ENCODE data around the gene IFT80.
"Not testable (repeated sequence)": the region's sequence is repeated elsewhere in the genome, so short reads cannot be mapped to it uniquely, and the experiment has no call there.

The IFT80 gene

DNA sequence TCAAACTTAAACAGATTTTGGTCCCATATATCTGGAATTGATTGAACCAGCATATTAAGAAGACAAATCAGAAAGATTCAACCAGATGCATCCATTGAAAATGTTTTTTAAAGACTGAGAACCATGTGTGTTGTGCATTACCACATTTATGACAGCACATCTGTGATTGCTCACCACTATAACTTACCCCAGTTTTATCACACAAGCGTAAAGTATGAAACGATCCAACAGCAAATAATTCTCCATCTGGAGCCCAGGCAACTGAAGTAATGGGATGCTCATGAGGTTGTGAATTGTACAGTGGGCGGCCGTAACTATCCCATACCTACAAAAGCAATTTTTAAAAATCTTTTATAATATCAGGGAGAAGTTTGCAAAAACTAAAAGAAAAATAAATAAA lies 43.2 kb downstream of the IFT80 start:
- no peak for DNase-seq

DNA sequence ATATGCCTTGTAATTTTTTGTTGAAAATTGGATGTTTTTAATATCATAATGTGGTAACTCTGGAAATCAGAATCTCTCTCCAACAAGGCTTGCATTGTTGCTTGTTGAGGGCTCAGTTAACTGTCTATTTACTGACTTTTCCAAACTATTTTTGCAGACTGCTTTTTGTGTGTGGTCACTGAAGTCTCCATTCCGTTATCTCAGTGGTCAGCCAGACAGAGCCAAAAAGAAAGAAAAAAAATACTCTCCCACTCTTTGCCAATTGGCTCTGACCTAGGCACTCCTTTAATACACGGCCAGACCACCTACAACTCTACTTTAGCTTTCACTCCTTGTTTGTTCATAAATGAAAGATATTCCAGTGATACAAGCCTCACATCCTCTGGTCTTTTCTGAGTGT lies 52.5 kb downstream of the IFT80 start:
- no peak for DNase-seq

DNA sequence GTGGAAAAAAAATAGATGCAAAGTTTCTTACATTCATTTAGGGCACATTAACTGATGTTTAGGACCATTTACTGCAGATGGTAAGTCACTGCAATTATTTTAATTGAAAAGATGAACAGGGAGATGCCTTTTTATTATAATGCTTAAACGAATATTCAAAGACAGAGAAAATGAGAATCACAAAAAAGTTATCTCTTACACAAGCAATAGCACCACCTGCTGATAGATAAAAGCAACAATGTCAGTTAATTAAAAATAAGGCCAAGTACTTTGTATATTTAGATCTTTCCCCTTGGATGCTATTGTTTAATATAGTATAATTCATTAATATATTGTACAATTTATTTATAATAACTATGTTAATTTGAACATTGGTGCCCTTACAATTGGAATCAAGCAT lies 55.9 kb downstream of the IFT80 start:
- DNase-seq, result peak; percentile 71

DNA sequence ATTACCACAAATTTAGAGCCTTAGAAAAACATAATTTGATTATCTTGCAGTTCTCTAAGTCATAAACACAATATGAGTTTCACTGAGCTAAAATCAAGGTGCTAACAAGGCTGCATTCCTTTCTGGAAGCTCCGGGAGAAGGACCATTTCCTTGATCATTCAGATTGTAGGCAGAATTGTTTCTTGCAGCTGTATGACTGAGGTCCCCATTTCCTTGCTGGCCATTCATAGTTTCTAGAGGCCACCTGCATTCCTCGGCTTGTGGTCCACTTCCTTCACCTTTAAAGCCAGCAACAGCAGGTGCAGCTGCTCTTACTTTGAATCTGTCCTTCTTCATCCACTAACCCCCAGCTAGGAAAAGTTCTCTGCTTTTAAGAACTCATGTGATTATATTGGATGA lies 58.7 kb downstream of the IFT80 start:
- no peak for DNase-seq

DNA sequence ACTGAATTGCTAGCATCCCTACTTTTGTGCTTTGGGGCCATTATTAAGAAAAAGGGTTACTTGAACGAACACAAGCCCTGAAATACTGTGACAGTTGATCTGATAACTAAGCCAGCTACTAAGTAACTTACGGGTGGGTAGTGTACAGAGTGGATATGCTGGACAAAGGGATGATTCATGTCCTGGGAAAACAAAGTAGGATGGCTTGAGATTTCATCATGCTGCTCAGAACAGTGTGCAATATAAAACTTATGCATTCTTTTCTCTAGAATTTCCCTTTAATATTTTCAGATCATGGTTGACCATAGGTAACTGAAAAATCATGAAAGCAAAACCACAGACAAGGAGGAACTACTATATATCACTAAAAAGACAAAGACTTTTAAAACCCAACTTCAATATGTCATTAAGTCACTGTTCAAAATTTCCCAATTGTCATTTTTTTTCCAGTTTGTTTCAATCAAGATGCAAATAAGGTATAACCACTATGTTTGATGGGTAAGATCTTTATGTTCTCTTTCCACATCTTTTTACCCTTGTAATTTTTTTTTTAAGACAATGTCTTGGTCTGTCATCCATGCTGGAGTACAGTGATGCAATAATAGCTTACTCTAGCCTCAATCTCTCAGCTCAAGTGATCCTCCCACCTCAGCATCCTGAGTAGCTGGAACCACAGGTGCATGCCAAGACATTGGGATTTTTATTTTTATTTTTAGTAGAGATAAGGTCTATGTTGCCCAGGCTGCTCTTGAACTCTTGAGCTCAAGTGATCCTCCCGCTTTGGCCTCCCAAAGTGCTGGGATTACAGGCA lies 67.7 kb downstream of the IFT80 start:
- DNase-seq, result no peak

DNA sequence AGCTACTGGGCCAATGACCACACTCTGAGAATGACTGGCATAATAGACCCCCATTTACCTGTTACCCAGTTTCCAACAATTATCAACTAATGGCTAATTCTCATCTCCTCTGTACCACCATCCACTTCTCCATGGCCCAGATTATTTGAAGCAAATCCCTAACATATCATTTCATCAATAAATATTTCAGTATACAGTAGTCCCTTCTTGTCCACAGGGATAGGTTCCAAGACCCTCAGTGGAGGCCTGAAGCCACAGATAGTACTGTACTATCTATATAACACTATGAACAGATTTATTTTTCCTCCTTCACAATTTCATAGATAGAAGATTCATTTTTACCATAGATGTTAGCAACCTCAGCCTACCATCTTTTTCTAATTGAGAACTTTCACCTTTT lies 68.3 kb downstream of the IFT80 start:
- DNase-seq, result no peak

DNA sequence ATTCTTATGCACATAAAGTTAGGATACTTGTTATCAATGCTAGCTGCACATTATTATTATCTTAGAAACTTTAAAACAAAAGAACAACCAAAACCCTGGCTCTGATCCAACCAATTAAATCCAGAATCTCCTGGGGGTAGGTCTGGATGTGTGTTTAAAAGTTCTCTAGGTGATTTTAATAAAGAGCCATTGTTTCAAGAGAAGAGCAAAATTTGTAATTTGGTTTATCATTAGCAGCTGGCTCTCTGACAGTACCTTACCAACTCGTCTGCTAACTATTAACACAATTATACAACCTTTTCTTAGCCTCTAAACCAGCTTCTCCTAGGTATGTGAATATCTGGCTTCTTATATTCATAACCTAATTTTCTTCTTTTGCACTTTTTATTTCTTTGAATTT lies 68.9 kb downstream of the IFT80 start:
- peak; percentile 29 for DNase-seq

DNA sequence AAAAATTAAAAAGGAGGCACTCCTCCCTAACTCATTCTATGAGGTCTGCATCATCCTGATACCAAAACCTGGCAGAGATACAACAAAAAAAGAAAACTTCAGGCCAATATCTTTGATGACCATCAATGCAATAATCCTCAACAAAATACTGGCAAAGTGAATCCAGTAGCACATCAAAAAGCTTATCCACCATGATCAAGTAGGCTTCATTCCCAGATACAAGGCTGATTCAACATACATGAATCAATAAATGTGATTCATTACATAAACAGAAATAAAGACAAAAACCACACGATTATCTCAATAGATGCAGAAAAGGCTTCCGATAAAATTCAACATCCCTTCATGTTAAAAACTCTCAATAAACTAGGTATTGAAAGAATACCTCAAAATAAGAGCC lies 72.7 kb downstream of the IFT80 start:
- DNase-seq, result not testable (repeated sequence)

DNA sequence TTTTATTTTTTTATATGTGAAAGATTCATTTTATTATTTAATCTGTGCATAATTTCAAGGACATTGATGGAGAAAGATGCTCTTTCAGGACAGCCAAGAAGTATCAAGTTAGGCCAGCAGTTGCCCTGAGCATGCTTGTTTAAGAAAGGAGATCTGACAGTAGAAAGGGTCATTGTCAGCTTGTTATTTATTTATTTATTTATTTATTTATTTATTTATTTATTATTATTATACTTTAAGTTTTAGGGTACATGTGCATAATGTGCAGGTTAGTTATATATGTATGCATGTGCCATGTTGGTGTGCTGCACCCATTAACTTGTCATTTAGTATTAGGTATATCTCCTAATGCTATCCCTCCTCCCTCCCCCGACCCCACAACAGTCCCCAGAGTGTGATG lies 77.2 kb downstream of the IFT80 start:
- DNase-seq, result not testable (repeated sequence)

DNA sequence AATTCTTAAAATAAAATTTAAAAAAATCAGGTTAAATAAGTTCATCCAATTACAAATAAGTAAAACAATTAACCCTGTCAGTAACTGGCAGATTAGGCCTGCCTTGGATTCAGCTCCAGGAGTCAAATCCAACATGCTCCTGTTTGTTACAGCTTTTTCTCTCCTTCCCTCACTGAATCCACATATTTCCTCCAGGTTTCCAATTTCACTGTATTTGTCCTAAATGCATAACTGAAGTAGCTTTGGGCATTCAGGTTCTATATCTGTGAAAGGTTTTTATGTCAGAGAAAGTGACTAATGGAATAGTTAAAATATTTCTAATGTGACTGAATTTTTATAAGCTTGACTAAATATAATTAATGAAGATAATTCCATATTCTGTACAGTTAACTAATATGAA lies 79.7 kb downstream of the IFT80 start:
- DNase-seq, result no peak

DNA sequence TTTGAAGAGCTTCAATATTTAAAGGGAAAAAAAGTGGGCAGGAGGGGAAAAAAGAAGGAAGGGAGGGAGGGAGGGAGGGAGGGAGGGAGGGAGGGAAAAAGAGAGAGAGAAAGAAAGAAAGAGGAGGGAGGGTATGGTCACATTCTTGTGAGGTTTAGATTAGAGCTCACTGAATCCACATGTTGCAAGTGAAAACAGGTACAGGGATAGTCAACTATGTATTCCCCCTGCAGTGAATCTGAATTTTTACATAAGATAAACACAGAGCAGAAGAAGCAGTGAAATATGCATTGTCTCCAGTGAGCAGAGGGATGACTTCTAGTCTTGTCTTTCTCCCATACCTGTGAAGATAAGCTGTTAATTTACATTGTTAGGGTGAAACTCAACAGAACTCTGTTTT lies 84.0 kb downstream of the IFT80 start:
- DNase-seq, result no peak

DNA sequence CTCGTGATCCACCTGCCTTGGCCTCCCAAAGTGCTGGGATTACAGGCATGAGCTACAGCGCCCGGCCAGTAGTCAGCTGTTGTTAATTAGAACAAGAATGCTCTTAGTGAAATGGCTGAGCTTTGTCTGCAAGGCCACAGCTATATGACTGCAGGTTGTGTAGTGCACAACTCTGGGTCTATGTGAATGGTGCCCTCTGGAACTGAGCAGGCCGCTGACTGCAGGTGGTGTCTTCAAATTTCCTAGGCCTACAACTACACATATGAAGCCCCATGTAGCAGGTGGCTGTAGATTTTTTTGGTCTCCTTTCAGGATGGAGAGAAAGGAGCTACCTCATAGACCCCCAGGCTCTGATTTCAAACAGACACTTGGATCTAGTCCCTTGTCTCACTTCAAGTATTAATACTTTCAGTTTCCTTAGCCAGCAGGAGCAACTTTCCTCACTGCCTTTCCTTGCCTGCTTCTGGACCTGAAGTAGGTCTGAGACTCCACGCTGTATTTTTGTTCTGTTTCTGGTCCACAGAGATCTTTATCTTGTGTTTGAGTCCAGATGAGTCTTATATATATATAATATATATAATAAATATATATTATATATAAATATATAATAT lies 86.9 kb downstream of the IFT80 start:
- no peak for DNase-seq

DNA sequence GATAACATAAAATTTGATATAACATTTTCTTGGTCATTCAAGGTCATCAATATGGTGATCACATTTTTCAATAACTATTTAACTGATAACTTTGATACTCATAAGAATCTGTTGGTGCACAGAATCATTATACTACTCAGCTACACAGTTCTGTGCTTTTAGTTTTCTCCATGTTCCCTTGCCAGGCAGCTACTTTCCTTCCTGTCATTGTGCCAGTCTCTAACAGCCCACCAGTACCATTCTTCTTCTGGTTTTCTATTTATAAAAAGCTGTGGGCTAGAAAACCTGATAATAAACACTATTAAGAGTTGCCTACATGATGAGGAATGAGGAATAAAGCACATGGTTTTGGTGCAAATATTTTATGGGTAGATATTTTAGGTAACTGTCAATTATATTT lies 96.2 kb downstream of the IFT80 start:
- no peak for DNase-seq

DNA sequence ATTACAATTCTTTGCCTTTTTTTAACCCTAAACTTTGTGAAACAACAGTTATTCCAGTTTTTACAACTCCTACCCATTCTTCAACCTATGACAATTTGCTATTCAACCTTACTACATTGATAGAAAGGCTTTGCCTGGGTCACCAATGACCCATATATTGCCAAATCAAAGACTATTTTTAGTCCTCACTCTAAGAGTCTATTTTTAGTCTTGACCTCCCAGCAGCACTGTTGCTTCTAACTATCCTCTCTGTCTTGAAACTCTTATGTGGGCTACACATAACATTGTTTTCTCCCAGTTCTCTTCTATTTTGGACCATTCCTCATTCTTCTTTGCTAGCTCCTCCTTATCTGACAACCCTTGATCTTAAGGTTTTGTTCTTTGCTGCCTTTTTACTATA lies 102.4 kb downstream of the IFT80 start:
- no peak for DNase-seq

DNA sequence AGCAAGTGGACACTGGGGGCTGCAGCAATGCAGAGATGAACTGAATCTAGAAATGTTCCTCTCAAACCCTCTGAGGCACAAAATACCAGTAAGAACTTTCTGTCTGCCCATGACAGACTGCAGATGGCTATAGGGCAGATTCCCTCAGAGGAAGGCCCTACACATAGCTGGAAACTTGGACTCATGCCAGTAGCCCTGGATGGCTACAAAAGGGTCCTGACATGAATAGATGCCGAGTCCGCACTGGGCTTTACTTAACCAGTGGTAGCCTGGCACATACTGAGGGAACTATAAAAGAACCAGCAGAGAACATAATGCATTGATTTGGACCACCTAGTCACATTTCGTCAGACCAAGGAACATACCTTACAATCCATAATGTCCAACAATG lies 107.1 kb downstream of the IFT80 start:
- DNase-seq, result no peak

DNA sequence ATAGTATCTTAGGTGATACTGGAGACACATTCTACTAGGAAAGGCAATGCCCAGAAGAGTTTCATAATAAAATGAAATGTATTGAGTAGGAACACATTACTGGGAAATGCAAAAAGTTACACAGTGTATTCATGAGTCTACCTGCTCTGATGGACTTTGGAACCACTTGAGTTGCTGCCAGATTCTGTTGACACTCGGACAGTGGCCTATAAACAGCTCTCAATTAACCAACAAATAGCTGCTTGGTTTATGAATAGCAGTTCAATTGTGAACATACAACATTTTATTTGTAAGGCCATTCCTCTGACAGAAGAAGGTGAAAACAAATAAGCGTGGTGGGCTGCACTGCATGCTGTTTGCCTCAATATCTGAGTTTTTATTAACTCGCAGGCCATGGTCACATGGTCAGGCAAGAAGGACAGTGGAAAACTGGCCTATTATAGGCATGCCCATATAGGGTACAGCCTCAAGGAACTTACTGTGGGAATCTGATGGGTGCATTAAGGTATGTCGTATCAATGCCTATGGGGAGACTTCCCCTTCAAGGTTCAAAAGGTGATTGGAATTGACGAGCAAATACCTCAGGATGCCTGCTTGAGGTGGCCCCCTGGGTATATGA lies 107.6 kb downstream of the IFT80 start:
- no peak for DNase-seq

DNA sequence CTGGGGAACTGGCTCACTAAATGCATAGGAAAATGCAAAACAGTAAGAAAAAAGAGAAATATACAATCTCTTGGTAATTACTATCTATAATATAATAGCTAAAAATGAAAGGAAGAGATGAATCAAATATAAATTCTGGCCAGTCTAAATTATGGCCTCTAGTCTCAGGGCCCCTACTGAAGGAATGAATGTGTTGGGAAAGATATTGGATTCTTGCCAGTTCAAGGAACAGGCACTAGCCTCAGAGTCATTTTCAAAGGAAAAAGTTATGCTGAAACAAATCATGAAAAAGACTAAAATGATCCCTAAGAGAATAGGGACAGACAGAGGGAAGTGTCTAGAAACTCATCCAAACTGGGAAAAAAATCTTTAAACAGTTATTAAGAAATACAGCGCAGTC lies 111.4 kb downstream of the IFT80 start:
- DNase-seq, result no peak

DNA sequence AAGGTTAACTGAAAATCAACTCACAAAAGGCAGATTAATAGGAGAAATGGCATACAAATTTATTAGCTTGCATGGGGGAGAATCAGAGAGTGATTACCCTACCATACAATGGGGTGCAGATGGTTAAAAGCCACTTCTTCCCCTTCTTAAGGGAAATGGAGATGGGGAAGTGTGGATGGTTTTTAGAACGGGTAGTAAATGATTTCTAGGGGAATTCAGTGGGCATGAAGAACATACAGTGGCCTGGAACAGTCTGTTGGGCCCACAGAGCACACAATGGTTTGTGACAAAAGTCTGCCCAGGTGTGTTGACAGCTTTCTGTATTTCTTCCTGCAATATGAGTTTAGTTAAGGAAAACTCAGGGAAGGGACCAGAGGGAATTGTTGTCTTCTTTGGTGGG lies 112.8 kb downstream of the IFT80 start:
- DNase-seq, result no peak

DNA sequence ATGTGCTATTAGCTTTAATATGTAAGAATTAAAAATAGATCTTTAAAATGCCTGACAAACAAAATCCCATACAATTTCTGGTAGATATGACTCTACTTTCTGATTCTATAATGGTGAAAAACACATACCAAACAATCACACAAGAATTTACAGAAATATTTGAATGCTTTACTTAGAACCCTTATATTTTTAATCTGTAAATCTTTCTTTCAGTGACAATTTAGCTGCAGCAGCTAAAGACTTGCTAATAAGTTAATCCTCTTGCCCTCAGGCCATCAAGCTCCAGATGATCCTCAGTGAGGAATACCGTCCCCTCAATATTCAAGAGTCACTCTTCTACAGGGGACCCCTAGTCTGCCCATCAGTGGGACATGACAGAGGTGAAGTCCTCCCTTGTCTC lies 118.2 kb downstream of the IFT80 start:
- no peak for DNase-seq

DNA sequence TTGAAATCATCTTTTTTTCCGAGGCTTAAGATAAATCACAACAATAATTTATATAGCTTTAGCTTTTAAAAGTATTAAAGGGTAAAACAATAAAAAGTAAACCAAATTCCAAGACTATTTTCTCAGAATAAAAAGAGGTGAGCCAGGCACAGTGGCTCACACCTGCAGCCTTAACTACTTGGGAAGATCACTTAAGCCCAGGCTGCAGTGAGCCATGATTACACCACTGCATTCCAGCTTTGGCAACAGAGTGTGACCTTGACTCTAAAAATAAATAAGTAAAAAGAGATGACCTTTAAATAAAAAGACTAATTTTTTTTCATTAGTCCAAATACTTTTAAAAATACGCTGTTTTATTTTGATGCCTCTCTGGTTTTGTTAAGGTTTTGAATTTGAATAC lies 119.4 kb downstream of the IFT80 start:
- DNase-seq, result no peak

DNA sequence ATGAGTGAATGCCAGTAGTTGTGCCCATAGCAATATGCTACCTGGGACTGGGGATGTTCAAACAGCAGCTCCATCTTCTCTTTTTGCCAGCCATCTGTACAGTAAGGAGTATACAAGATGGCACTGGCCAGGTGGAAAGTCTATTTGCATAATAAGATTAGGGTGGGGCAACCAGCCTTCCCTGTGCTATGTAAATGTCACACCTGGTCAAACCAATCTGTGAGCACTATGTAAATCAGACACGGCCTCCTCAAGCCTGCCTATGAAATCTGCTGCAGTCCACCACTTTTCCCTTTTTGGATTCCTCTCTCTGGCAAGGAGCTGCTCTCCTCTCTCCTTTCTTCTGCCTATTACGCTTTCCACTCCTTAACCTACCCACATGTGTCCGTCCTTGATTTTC lies 120.8 kb downstream of the IFT80 start:
- peak; percentile 24 for DNase-seq

DNA sequence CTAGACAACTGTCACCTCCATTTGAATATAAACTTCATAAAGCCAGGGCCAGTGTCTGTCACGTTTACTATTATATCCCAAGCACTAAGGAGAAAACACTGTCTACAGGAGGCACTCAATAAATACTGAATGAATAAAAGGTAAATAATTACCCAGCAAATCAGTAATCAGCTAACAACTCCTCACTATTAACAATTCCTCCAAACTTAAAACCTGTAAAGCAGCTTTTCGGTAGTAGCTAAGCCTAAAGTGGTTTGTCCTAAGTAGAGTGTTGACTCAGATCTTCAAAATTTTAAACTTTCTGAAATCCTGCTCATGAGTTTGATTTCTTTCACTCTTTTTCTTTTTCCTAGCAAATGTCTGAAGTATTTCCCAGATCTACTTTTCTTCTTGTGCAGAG lies 133.9 kb downstream of the IFT80 start:
- no peak for DNase-seq

DNA sequence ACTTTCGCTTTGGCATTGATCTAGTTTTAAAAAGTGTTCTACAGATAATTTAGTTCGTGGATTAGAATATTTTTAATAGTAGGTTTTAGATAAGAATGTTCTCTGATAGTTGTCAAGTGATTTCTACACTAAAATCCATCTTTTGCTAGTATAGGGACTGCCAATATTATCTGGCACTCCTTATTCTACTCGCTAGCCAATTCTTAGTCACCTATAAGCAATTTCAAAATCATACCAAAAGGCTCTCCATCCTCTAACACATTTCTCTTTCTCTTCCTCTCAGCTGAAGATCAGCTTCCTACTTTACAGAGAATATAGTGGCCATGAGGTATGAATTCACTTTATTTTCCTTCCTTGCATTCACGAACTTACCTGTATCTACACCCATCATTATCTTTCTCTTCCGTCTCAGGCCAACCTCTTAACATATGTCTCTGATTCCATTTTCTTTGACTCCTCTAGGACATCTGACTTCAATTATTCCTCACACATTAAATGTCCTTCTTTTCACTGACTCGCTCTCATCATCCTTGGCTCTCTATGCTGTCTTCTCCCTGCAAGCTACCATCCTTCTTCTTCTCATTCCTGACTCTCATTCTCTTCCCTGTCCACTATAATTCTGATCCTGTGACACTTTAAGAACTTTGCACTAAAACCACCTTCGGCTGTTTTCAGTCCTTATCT lies 138.3 kb downstream of the IFT80 start:
- DNase-seq, result no peak

DNA sequence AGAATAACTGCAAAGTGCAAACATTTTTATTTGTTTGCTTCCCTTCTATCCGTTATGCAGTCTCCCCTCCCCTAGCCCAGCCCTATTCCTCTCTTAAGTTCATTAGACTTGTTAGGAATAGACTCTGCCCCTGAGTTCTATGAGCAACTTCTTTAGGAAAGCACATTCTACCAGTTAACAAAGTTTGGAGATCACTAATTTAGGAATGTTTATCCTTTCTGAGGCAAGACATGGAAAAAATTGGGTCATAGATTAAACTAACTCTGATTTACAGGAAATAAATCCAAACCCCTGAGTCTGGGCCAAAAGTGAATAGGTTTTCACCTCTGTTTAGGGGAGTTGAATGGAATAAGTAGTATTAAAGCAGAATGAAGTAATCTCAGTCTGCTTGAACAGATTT lies 139.4 kb downstream of the IFT80 start:
- DNase-seq, result no peak

All from NCI-H1105 treated with DMSO at 0.1 percent for 48 hours (cell line).